G401 (cell line): ENCODE measurements around the gene ENPEP. TPM values are rescaled to one million over a fixed set of nuclear protein-coding genes. Genes with fewer than 3 reads are reported as not detected.

Experiments used
- DNase-seq: peaks from one replicate; pipeline ENCODE4 v3.0.0-alpha.2; 2015; ENCODE audit warnings: low spot score
- in situ Hi-C: cut with HindIII; loops from 2 replicates; pipeline ENCODE4 v1.10.0; 2016; ENCODE audit warnings: low sequenced_read_pairs, mixed read lengths
- total RNA-seq: library from RNA; depleted of rRNA; stranded (reverse); fragments of >200 nt; shearing (Covaris generic); gene quantifications from 2 replicates; pipeline ENCODE4 v1.2.3, GENCODE V29; 2014; rRNA removed

Gene ENPEP
- total RNA-seq, 1 experiment from 2014 or later: not detected

GRCh38 chr4:110587666-110588285 is 111.8 kb downstream of the ENPEP start:
- in situ Hi-C loops: no loop called here
- DNase-seq: no peak

GRCh38 chr4:110589297-110589696 is 113.3 kb downstream of the ENPEP start:
- no peak for DNase-seq
- in situ Hi-C loops: no loop called here

GRCh38 chr4:110595583-110595982 is 119.6 kb downstream of the ENPEP start:
- no peak for DNase-seq
- in situ Hi-C loops: no loop called here

- in situ Hi-C loops: no loop called here
- no peak for DNase-seq
Measured at GRCh38 chr4:110596431-110596830, 120.5 kb downstream of the ENPEP start.

- in situ Hi-C loops: no loop called here
- DNase-seq: no peak
Measured at GRCh38 chr4:110597582-110597981, 121.6 kb downstream of the ENPEP start.

DNA sequence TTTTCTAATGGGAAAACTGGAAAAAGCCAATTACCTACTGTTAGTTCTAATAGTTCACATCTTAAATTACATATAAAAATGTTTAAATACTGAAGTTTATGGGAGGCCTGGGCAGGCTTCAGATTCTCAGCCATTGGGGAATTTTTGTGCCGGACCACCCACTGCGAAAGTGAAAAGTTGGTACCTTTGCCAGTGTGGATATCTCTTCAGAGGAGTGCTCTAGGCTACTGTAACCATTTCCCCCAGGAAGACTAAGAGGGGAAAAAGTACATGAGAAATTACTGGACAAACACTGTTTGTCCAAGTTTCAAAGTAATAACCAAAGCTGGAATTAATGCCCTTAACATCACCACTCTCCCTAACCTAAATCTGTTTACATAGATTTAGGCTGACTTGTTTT is 126.1 kb downstream of the ENPEP start:
- DNase-seq: no peak
- in situ Hi-C loops: no loop called here

- in situ Hi-C loops: no loop called here
- no peak for DNase-seq
Measured at GRCh38 chr4:110605077-110605476, 129.1 kb downstream of the ENPEP start.

DNA sequence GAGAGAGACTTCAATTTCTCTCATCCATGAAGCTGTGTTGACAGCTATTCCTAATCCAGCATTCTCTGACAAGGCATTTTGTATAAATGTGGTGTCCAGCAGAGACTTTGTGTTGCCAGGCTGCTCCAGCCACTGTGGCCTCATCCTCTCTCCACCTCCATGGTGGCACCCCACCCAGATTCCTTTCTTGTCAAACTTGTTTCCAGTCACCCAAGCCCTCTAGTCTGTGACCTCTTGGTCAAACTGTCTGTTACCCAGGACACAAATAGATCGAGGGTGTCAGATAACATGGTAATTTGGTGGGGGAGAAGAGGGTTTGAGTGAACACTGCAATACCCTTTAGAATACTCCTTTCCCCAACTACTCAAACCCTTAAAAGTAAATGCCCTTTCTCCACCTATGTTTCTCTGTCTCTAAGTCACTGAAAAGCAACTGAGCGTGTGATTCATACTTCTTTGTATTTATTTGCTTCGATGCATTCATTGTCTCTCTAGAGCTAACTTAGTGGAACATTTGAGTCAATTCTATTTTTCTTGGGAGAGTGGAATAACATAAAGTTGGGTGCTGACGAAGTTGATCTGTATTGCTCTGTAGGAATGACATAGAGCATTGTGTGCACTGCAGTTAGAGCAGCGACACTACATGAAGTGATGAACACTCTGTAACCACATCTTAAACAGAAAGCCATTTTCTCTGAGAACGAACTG is 133.2 kb downstream of the ENPEP start:
- no peak for DNase-seq
- in situ Hi-C loops: no loop called here

DNA sequence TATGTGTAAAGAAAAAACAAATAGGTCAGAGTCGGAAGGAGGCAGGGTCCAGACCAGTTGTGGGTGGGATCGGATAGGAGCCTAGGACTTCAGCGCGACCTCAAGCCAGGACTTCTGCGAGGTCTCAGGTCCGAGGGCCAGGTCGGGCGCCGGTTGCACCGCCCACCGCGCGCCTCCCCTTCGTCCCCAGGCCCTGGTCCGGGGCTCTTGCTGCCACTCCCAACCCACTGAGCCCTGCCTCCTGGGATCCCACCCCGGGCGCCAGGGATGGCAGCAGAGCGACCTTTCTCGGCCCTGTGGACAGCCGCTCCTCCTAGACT is 134.6 kb downstream of the ENPEP start:
- in situ Hi-C loops: no loop called here
- DNase-seq: no peak

GRCh38 chr4:110610940-110611831 is 135.2 kb downstream of the ENPEP start:
- DNase-seq: no peak
- in situ Hi-C loops: no loop called here

- DNase-seq: no peak
- in situ Hi-C loops: no loop called here
Measured at GRCh38 chr4:110611968-110612447, 136.1 kb downstream of the ENPEP start.

DNA sequence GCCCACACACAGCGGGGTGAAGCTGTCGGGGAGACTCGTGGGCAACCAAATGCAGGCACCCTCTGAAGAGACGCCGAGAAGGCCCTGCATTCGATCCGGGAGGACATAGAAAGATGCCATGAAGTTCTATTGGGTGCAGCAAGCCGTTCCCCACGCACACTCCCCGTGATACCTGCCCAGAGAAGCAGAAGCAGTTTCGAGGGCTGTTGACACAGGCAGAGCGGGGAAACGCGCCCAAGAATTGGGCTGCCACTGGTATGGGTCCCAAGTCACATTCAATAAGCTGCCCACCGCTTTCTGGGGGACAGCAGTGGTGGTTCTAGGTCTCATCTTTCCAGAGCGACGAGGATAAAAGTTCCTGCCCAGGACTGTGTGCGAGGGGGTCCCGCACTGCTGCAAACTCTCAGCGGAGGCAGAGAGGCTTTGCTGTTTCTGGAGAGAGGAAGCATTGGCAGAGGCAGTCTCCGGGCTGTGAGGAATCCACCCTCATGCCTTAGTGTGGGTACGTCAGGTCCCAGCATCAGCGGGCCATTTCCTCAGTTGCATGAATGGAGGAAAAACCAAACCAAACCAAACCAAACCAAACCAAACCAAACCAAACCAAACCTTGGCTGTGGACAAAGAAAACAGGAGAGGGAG is 136.8 kb downstream of the ENPEP start:
- no peak for DNase-seq
- in situ Hi-C loops: no loop called here

DNA sequence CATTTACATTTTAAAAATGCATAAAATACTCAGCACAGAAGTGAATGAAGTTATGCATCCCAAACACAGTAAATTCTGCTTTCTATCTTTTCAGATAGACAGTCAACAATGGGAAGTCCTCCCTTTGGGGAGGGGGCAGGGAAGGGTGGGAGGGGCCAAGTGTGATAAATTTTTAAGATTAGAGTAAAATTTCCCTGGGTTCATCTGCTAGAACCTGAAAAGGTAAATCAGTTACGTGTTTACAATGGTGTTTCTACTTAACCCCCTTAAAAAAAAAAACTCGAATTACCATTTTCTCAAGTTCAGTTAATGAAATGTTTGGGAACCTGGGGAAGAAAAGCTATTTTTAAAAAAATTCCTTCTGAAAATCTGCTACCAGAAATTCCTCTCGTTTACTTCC is 137.8 kb downstream of the ENPEP start:
- no peak for DNase-seq
- in situ Hi-C loops: no loop called here

GRCh38 chr4:110614173-110614963 is 138.4 kb downstream of the ENPEP start:
- DNase-seq: no peak
- in situ Hi-C loops: no loop called here

Other genes starting within 250 kb of the ENPEP start
- gene PITX2, start 146.9 kb downstream of the ENPEP start, total RNA-seq: not detected in 2 replicates